Hepatocyte (in vitro differentiated cells): ENCODE data around the gene GRSF1.

Experiments
- EZH2 ChIP-seq: fragments of 200-600 bp; sonication (generic); IDR thresholded peaks from 2 replicates; pipeline ENCODE4 v1.6.1; 2016; ENCODE audit warnings: antibody characterized with exemption, mild to moderate bottlenecking, borderline replicate concordance
- EZH2phosphoT487 ChIP-seq: fragments of 200-600 bp; sonication (generic); IDR thresholded peaks from one replicate; pipeline ENCODE4 v1.6.1; 2018; ENCODE audit warnings: antibody characterized with exemption, mild to moderate bottlenecking, low read depth, moderate library complexity; ENCODE audit not compliant: unreplicated experiment, severe bottlenecking
- TF ChIP-seq, protein P1 (sequence below): fragments of 200-600 bp; sonication (generic); IDR thresholded peaks from 2 replicates; pipeline ENCODE4 v1.5.1; 2016; ENCODE audit warnings: antibody characterized with exemption, mild to moderate bottlenecking; ENCODE audit not compliant: poor library complexity

DNA sequence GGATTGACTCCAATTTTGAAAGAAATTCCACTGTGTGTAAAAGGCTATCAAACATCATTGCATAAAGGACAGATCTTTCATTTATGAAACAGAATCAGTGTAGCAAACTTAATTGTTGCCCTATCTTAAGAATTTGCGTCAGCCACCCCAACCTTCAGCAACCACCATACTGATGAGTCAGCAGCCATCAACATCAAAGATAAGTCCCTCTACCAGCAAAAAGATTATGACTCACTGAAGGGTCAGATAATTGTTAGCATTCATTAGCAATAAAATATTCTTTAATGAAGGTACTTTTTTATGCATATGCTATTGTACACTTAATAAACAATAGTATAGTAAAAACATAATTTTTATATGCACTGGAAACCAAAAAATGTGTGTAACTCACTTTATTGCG, 15.8 kb upstream of the GRSF1 start:
- TF ChIP-seq, protein P1, sequence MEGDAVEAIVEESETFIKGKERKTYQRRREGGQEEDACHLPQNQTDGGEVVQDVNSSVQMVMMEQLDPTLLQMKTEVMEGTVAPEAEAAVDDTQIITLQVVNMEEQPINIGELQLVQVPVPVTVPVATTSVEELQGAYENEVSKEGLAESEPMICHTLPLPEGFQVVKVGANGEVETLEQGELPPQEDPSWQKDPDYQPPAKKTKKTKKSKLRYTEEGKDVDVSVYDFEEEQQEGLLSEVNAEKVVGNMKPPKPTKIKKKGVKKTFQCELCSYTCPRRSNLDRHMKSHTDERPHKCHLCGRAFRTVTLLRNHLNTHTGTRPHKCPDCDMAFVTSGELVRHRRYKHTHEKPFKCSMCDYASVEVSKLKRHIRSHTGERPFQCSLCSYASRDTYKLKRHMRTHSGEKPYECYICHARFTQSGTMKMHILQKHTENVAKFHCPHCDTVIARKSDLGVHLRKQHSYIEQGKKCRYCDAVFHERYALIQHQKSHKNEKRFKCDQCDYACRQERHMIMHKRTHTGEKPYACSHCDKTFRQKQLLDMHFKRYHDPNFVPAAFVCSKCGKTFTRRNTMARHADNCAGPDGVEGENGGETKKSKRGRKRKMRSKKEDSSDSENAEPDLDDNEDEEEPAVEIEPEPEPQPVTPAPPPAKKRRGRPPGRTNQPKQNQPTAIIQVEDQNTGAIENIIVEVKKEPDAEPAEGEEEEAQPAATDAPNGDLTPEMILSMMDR = no peak
- TF ChIP-seq EZH2phosphoT487 = no peak
- TF ChIP-seq EZH2 = no peak
